ENCODE measurements around the gene PACSIN3. TPM values are rescaled to one million over a fixed set of nuclear protein-coding genes. Genes with fewer than 3 reads are reported as not detected.

The PACSIN3 gene
- total and polyA plus RNA-seq, 2 of the 13 experiments (the other 11 are each of a cell fraction or from before 2014, with no cell fraction given), result 47.9 to 93.3 TPM

DNA sequence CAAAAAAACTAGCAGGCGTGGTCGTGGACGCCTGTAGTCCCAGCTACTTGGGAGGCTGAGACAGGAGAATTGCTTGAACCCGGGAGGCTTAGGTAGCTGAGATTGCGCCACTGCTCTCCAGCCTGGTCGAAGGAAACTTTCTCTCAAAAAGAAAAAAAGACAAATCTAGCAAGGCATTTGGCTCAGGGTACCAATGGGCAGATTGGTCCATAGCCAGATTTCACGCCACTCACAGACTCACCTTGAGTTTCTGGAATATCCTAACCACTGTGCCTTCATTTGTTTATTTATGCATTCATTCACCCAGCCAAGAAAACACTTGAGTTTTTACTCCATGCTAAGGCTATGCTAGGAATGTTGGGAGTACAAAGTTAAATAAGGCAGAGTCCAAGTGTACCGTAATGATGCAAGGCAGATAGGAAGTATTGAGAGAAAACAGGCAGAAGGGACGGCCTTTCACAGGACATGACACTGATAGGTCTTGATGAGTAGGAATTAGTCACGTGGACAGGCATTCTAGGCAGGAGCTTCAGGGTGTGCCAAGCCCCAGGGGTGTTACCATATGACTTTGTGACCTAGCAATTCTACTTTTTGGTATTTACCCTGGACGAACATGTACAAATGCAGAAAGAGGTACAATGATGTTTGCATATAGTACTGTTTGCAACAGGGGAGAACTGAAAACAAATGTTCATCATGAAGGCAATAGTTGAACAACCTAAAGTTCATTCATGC is 3.0 kb upstream of the PACSIN3 start (continued):
- TF ChIP-seq, protein P1, sequence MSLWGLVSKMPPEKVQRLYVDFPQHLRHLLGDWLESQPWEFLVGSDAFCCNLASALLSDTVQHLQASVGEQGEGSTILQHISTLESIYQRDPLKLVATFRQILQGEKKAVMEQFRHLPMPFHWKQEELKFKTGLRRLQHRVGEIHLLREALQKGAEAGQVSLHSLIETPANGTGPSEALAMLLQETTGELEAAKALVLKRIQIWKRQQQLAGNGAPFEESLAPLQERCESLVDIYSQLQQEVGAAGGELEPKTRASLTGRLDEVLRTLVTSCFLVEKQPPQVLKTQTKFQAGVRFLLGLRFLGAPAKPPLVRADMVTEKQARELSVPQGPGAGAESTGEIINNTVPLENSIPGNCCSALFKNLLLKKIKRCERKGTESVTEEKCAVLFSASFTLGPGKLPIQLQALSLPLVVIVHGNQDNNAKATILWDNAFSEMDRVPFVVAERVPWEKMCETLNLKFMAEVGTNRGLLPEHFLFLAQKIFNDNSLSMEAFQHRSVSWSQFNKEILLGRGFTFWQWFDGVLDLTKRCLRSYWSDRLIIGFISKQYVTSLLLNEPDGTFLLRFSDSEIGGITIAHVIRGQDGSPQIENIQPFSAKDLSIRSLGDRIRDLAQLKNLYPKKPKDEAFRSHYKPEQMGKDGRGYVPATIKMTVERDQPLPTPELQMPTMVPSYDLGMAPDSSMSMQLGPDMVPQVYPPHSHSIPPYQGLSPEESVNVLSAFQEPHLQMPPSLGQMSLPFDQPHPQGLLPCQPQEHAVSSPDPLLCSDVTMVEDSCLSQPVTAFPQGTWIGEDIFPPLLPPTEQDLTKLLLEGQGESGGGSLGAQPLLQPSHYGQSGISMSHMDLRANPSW (CRISPR knock-in tag; IDR thresholded peaks at IDR 0.05; ENCODE audit: borderline replicate concordance), result no peak
- TF ChIP-seq ZMYM3 (CRISPR knock-in tag; IDR thresholded peaks at IDR 0.05) (0 out of 2 replicates have a peak, but pooled peaks have one; percentile 21), NR3C1 (CRISPR knock-in tag; IDR thresholded peaks at IDR 0.05) (no peak), TARDBP (CRISPR knock-in tag; IDR thresholded peaks at IDR 0.05) (peak; percentile 93), HOXA3 (CRISPR knock-in tag; IDR thresholded peaks at IDR 0.05) (peak; percentile 66; the same call in 1 of the 2 replicates), NFKB2 (CRISPR knock-in tag; IDR thresholded peaks at IDR 0.05; ENCODE audit: borderline replicate concordance) (no peak), ZNF263 (CRISPR knock-in tag; IDR thresholded peaks at IDR 0.05) (no peak), SMAD3 (CRISPR knock-in tag; IDR thresholded peaks at IDR 0.05) (peak; percentile 79; the same call in 1 of the 2 replicates), ARNT2 (CRISPR knock-in tag; IDR thresholded peaks at IDR 0.05; ENCODE audit: low read depth) (peak; percentile 62), ZNF232 (CRISPR knock-in tag; IDR thresholded peaks at IDR 0.05; ENCODE audit: borderline replicate concordance) (no peak), ZNF567 (CRISPR knock-in tag; IDR thresholded peaks at IDR 0.05; ENCODE audit: borderline replicate concordance) (no peak), FOXJ3 (CRISPR knock-in tag; IDR thresholded peaks at IDR 0.05; ENCODE audit: borderline replicate concordance) (peak; percentile 85; the same call in 1 of the 2 replicates), KAT2B (IDR thresholded peaks at IDR 0.05; ENCODE audit: borderline replicate concordance, low read depth, low read length) (no peak), SIX1 (CRISPR knock-in tag; IDR thresholded peaks at IDR 0.05; ENCODE audit: borderline replicate concordance) (peak; percentile 72; the same call in 1 of the 2 replicates), ZNF598 (CRISPR knock-in tag; IDR thresholded peaks at IDR 0.05; ENCODE audit: borderline replicate concordance) (no peak), XRCC5 (optimal IDR thresholded peaks at IDR 0.05; ENCODE audit: low read length) (peak; percentile 10), ETV5 (CRISPR knock-in tag; IDR thresholded peaks at IDR 0.05; ENCODE audit: borderline replicate concordance) (peak; percentile 80)
- TF ChIP-seq, protein P2, sequence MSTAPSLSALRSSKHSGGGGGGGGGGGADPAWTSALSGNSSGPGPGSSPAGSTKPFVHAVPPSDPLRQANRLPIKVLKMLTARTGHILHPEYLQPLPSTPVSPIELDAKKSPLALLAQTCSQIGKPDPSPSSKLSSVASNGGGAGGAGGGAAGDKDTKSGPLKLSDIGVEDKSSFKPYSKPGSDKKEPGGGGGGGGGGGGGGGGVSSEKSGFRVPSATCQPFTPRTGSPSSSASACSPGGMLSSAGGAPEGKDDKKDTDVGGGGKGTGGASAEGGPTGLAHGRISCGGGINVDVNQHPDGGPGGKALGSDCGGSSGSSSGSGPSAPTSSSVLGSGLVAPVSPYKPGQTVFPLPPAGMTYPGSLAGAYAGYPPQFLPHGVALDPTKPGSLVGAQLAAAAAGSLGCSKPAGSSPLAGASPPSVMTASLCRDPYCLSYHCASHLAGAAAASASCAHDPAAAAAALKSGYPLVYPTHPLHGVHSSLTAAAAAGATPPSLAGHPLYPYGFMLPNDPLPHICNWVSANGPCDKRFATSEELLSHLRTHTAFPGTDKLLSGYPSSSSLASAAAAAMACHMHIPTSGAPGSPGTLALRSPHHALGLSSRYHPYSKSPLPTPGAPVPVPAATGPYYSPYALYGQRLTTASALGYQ (CRISPR knock-in tag; IDR thresholded peaks at IDR 0.05), result 0 out of 2 replicates have a peak, but pooled peaks have one; percentile 54
- TF ChIP-seq, protein P3, sequence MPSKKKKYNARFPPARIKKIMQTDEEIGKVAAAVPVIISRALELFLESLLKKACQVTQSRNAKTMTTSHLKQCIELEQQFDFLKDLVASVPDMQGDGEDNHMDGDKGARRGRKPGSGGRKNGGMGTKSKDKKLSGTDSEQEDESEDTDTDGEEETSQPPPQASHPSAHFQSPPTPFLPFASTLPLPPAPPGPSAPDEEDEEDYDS (CRISPR knock-in tag; IDR thresholded peaks at IDR 0.05), result peak; percentile 61
- TF ChIP-seq, protein P4, sequence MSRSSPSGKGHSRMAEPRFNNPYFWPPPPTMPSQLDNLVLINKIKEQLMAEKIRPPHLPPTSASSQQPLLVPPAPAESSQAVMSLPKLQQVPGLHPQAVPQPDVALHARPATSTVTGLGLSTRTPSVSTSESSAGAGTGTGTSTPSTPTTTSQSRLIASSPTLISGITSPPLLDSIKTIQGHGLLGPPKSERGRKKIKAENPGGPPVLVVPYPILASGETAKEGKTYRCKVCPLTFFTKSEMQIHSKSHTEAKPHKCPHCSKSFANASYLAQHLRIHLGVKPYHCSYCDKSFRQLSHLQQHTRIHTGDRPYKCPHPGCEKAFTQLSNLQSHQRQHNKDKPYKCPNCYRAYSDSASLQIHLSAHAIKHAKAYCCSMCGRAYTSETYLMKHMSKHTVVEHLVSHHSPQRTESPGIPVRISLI (CRISPR knock-in tag; IDR thresholded peaks at IDR 0.05; ENCODE audit: borderline replicate concordance), result peak; percentile 50; the same call in 1 of the 2 replicates
- TF ChIP-seq, protein P5, sequence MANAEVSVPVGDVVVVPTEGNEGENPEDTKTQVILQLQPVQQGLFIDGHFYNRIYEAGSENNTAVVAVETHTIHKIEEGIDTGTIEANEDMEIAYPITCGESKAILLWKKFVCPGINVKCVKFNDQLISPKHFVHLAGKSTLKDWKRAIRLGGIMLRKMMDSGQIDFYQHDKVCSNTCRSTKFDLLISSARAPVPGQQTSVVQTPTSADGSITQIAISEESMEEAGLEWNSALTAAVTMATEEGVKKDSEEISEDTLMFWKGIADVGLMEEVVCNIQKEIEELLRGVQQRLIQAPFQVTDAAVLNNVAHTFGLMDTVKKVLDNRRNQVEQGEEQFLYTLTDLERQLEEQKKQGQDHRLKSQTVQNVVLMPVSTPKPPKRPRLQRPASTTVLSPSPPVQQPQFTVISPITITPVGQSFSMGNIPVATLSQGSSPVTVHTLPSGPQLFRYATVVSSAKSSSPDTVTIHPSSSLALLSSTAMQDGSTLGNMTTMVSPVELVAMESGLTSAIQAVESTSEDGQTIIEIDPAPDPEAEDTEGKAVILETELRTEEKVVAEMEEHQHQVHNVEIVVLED (CRISPR knock-in tag; IDR thresholded peaks at IDR 0.05; ENCODE audit: borderline replicate concordance), result no peak; the same call in 1 of the 2 replicates
